HG03139 (cell line): ENCODE measurements around the gene ZNF652.

Source experiments
- ATAC-seq: cut with Tn5 transposase; IDR thresholded peaks from one replicate; pipeline ENCODE4 v1.9.1; 2021; ENCODE audit not compliant: unreplicated experiment

Gene ZNF652

DNA sequence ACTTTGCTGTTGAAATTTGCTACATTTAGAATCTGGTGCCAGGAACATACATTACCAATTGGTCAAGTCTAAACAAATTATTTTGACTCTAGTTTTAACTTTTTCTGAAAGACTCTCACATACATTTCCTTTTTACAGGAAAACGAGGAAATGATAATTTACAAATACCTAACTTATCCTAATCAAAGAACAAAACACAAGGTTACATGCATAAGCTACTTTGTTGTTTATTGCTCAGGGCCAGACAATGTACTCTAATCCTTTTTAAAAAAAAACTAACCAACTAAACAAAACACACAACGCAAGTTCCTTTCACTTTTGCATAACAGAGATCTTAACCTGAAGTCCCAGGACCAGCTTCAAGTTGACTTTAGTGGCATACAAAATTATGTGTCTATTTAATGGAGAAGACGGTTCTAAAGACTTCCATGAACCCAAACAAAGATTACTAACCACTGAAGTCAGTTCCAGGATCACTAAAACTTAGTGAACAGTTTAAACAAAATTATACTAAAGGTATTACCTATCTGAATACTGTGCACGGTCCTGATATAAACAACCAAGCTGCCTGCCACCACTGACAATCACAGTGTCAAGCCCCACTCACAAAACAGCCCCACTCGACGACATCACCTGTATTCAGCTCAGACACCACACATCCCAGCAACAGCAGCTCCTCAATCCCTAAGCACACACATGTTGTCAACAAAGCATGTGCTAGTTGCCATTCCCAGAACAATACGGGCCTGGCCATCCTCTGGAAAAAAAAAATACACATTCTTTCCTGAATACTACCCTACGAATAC is 1.9 kb downstream of the ZNF652 start:
- ATAC-seq = no peak

DNA sequence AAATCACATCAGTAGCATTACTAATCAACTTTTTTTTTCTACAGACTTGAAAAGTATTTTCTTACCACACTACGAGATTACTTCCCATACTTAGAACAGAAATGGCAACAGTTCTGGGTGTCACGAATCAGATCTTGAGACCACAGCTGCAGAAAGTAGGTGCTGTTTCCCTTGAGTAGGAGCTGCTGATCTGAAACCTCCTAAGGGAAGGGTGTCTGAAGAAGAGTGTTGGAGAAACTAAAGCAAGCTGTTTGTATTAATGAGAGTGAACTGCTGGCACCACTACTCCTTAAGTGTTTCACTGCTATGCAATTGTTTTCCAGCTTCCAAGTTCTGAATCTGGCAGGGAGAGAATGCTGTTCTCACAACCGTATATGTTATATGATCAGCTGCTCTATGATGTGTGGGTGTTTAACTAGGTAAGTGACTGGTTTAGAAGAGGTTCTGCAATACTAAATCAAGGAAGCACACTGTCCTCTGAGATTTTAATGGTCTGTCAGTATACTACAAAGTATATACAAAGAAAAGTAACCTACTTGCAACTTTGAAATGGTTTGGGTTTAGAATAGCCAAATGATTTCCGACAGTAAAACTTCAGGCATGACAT is 3.3 kb downstream of the ZNF652 start:
- ATAC-seq = no peak

- ATAC-seq = no peak
These were observed 4.5 kb downstream of the ZNF652 start for GRCh38 chr17:49357516-49357915.

DNA sequence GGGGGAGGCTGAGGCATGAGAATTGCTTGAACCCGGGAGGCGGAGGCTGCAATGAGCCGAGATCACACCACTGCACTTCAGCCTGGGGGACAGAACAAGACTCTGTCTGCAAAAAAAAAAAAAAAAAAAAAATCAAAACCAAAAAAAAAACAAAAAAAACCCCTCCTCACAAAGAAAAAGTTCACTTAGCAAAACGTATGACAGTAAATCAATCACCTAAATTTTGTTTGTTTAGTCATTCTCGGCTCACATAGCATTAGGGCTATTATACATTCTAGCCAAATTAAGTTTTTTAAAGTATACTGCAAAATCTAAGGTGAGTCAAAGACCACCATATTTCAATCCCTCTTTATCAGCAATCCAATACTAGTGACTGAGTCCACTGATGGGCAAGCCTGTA is 5.7 kb downstream of the ZNF652 start:
- ATAC-seq = no peak

GRCh38 chr17:49353607-49354006 is 8.4 kb downstream of the ZNF652 start:
- no peak for ATAC-seq

DNA sequence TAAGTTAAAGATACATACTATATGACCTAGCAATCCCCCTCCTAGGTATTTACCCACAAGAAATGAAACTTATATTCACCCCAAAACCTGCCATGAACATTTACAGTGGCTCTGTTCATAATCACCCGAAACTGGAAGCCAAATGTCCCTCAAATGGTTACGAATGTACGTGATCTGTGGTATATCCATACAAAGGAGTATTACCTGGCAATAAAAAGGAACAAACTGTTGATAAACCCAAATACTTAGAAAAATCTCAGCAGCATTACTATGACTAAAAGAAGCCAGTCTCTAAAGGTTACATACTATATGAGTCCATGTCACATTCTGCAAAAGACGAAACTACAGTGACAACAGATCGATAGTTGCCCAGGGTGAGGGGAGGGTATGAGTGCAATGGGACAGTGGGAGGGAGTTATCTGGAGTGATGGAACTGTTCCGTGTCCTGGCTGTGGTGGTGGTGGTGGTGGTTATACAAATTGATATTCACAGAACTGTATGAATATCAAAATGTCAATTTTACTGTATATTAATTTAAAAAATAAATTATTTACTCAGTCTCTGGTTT is 9.4 kb downstream of the ZNF652 start:
- ATAC-seq = no peak

GRCh38 chr17:49351572-49352140 is 10.4 kb downstream of the ZNF652 start:
- no peak for ATAC-seq

DNA sequence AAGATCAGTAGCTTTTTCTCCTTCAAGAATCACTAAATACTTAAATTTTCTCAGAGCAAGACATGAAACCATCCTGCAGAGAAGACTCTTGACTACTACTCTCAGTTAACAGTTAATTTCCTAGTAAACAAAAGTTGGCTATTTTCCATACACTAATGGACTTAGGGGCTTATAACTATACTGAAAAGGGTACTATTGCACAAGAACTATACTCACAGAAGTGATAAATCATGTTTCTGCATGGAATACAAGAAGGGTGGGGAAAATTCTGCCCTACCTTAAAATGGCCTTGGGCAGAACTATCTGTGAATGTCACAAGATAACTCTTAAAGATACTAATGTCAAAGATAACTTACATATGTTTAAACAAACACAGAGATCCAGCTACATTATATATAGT is 12.5 kb downstream of the ZNF652 start:
- no peak for ATAC-seq

GRCh38 chr17:49344914-49345313 is 17.1 kb downstream of the ZNF652 start:
- ATAC-seq = no peak

DNA sequence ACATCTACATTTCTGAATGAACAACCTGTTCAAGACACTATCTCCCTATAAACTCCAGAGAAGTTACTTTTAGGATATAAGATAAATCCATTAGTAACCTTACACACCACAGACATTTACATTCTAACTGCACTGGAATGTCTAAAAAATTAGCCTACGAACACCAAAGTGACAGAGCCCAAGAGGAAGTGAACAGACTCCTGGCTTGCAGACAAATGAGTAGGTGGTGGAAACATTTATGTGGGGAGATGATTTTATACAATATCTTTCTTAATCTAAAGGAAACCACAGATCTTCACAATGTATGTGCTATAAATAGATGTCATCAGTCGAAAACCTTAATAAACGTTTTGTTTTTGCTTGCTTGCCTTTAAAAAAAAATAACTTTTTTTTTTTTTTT is 18.8 kb downstream of the ZNF652 start:
- no peak for ATAC-seq

- ATAC-seq = peak; percentile 37
These were observed 19.5 kb downstream of the ZNF652 start for GRCh38 chr17:49342575-49342936.

DNA sequence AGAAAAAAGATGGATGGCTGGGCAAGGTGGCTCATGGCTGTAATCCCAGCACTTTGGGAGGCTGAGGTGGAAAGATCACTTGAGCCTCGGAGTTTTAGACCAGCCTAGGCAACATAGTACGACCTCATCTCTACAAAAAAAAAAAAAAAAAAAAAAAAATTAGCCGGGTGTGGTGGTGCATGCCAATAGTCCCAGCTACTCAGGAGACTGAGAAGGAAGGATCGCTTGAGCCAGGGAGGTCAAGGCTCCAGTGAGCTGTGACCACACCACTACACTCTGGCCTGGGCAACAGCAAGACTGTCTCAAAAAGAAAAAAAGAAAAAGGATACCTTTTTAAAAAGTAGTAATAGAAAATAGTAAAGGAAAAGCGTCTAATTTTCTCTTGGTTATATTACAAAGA is 20.7 kb downstream of the ZNF652 start:
- ATAC-seq = no peak

- no peak for ATAC-seq
These were observed 22.7 kb downstream of the ZNF652 start for GRCh38 chr17:49339354-49339753.

GRCh38 chr17:49338883-49339282 is 23.2 kb downstream of the ZNF652 start:
- no peak for ATAC-seq

DNA sequence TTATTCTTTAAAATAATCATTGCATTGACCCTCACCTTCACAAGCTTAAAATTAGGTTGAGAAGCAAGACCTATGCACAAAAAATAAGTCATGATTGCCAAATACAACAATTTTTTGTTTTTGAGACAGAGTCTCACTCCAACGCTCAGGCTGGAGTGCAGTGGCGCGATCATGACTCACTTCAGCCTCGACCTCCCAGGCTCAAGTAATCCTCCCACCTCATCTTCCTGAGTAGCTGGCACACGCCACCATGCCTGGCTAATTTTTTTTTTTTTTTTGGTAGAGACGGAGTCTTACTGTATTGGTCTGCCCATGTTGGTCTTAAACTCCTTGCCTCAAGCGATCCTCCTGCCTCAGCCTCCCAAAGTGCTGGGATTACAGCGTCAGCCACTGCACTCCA is 24.2 kb downstream of the ZNF652 start:
- ATAC-seq = no peak

- ATAC-seq = no peak
These were observed 27.1 kb downstream of the ZNF652 start for GRCh38 chr17:49334744-49335512.

DNA sequence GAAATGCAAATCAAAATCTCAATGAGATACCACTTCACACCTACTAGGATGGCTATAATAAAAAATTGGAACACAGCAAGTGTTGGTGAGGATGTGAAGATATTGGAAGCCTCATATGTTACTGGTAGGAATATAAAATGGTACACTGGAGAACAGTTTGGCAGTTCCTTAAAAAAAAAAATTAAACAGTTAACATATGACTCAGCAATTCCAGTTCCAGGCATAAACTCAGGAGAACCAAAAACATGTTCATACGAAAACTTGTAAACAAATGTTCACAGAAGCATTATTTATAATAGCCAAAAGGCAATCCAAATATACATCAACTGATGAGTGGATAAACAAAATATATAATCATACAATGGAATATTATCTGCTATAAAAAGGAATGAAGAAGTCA is 28.2 kb downstream of the ZNF652 start:
- no peak for ATAC-seq

- no peak for ATAC-seq
These were observed 33.9 kb downstream of the ZNF652 start for GRCh38 chr17:49327835-49328784.

- no peak for ATAC-seq
These were observed 36.1 kb downstream of the ZNF652 start for GRCh38 chr17:49325980-49326379.

- no peak for ATAC-seq
These were observed 43.5 kb downstream of the ZNF652 start for GRCh38 chr17:49318435-49318965.
